ENCODE measurements around the gene TNFSF11.

TNFSF11 gene

DNA sequence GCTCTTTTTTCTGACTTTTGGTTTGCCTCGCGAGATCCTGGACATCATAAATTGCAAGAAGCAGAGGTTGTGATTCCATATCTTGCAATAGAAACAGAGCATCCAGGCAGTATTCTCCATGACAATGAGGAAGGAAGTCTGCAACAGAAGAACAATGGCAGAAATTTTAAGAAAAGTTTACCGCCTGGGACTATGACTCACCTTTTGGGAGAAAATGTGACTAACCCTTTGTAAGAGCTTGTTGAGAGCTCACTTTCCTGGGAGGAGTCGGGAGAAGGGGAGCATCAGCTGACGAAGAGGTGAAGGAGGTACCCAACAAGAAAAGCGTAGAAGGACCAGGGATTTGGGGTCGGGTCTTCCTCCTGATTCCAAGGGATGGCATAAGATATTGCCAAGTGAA lies 34.3 kb upstream of the TNFSF11 start:
- H3K9me3 ChIP-seq (ENCODE audit: insufficient read depth, low read depth, low read length): no peaks in the 10 kb centered on the region
- H4K20me1 ChIP-seq (ENCODE audit: insufficient read depth, low read length, poor library complexity, severe bottlenecking): no peaks in the 10 kb centered on the region
- H3K4me2 ChIP-seq (ENCODE audit: low read depth, low read length, poor library complexity, severe bottlenecking): no peak overlapping the region
- H2AFZ ChIP-seq (ENCODE audit: low read length): no peak overlapping the region
- no peak overlapping the region for H3K9ac ChIP-seq (ENCODE audit: low read depth, low read length, poor library complexity, severe bottlenecking)
- H3K36me3 ChIP-seq (ENCODE audit: insufficient read depth, low read length): no peaks in the 10 kb centered on the region
- no peak overlapping the region for H3K4me3 ChIP-seq (ENCODE audit: low read length, poor library complexity, severe bottlenecking)
- H3K79me2 ChIP-seq (ENCODE audit: insufficient read depth, low read length): no peaks in the 10 kb centered on the region
- H3K4me1 ChIP-seq (ENCODE audit: insufficient read depth, low read length, poor library complexity, severe bottlenecking): no peaks in the 10 kb centered on the region
- TF ChIP-seq EZH2phosphoT487 (IDR thresholded peaks at IDR 0.05; ENCODE audit: borderline replicate concordance) (no peak), CTCF (conservative IDR thresholded peaks at IDR 0.05; ENCODE audit: low read length) (no peak)
- no peaks in the 10 kb centered on the region for H3F3A ChIP-seq (ENCODE audit: low read depth)
- H3K27me3 ChIP-seq (ENCODE audit: insufficient read depth, low read length, poor library complexity, severe bottlenecking): no peaks in the 10 kb centered on the region
- no peaks in the 10 kb centered on the region for H3K9me2 ChIP-seq (replicated peaks; ENCODE audit: low read depth, low read length)

GRCh38 chr13:42543215-42543797 lies 30.6 kb upstream of the TNFSF11 start:
- Histone ChIP-seq H3K27me3 (ENCODE audit: insufficient read depth, low read length, poor library complexity, severe bottlenecking) (no peaks in the 10 kb centered on the region), H3K9me3 (ENCODE audit: insufficient read depth, low read depth, low read length) (no peaks in the 10 kb centered on the region), H3K9ac (ENCODE audit: low read depth, low read length, poor library complexity, severe bottlenecking) (no peak overlapping the region), H3K79me2 (ENCODE audit: insufficient read depth, low read length) (no peaks in the 10 kb centered on the region), H4K20me1 (ENCODE audit: insufficient read depth, low read length, poor library complexity, severe bottlenecking) (no peaks in the 10 kb centered on the region), H3K4me2 (ENCODE audit: low read depth, low read length, poor library complexity, severe bottlenecking) (no peak overlapping the region), H3K4me1 (ENCODE audit: insufficient read depth, low read length, poor library complexity, severe bottlenecking) (peaks cover 3% of the 10 kb centered on the region), H3F3A (ENCODE audit: low read depth) (no peaks in the 10 kb centered on the region), H3K9me2 (replicated peaks; ENCODE audit: low read depth, low read length) (no peaks in the 10 kb centered on the region), H3K36me3 (ENCODE audit: insufficient read depth, low read length) (no peaks in the 10 kb centered on the region), H2AFZ (ENCODE audit: low read length) (no peak overlapping the region), H3K4me3 (ENCODE audit: low read length, poor library complexity, severe bottlenecking) (no peak overlapping the region)
- TF ChIP-seq CTCF (conservative IDR thresholded peaks at IDR 0.05; ENCODE audit: low read length) (no peak), EZH2phosphoT487 (IDR thresholded peaks at IDR 0.05; ENCODE audit: borderline replicate concordance) (no peak)

DNA sequence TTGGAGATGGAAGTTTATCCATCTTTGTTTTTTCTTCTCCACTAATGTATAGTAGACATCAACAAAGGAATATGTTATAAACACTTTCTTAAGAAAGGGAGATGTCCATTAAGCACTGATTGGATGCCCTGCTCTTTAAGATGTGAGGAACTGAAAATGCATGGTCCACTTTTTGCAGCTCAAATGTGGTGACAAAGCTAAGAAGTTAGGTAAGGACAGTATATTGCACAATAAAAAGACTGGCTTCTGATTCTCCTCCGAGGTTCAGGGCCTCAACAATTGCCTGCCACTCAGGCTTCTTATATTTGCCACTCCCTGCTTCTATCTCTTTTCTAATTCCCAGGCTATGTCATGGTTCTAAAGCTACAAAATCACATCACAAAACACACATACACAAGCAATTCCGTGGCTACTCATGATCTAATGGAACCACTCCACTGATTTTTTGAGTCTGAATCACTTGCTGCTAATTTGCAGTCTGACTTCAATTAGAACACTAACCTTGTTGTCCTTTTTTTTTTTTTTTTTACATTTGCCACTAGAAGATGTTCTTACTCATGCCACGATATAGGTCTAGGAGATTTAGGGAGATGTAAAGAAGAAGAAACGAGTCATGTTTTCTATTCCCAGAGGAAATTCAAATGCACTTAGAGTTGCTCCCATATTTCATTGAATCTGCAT lies 29.6 kb upstream of the TNFSF11 start:
- no peak overlapping the region for H3K9ac ChIP-seq (ENCODE audit: low read depth, low read length, poor library complexity, severe bottlenecking)
- H3F3A ChIP-seq (ENCODE audit: low read depth): no peaks in the 10 kb centered on the region
- no peaks in the 10 kb centered on the region for H3K27me3 ChIP-seq (ENCODE audit: insufficient read depth, low read length, poor library complexity, severe bottlenecking)
- TF ChIP-seq EZH2phosphoT487 (IDR thresholded peaks at IDR 0.05; ENCODE audit: borderline replicate concordance) (no peak), CTCF (conservative IDR thresholded peaks at IDR 0.05; ENCODE audit: low read length) (no peak)
- H4K20me1 ChIP-seq (ENCODE audit: insufficient read depth, low read length, poor library complexity, severe bottlenecking): no peaks in the 10 kb centered on the region
- H3K9me3 ChIP-seq (ENCODE audit: insufficient read depth, low read depth, low read length): no peaks in the 10 kb centered on the region
- H2AFZ ChIP-seq (ENCODE audit: low read length): no peak overlapping the region
- no peaks in the 10 kb centered on the region for H3K36me3 ChIP-seq (ENCODE audit: insufficient read depth, low read length)
- H3K9me2 ChIP-seq (replicated peaks; ENCODE audit: low read depth, low read length): no peaks in the 10 kb centered on the region
- no peak overlapping the region for H3K4me3 ChIP-seq (ENCODE audit: low read length, poor library complexity, severe bottlenecking)
- no peak overlapping the region for H3K4me2 ChIP-seq (ENCODE audit: low read depth, low read length, poor library complexity, severe bottlenecking)
- H3K4me1 ChIP-seq (ENCODE audit: insufficient read depth, low read length, poor library complexity, severe bottlenecking): peaks cover 14% of the 10 kb centered on the region
- no peaks in the 10 kb centered on the region for H3K79me2 ChIP-seq (ENCODE audit: insufficient read depth, low read length)

Data from Loucy (cell line).